H1 (cell line): ENCODE results near the gene CCK. TPM values are rescaled to one million over a fixed set of nuclear protein-coding genes. Genes with fewer than 3 reads are reported as not detected.

Experiments
- CTCF ChIA-PET: fragments of 300-600 bp; sonication (Branson Sonifier 250); formaldehyde crosslinking; loops from one replicate; lab custom pipeline; 2021; ENCODE audit not compliant: partially characterized antibody; lab: Charles Lee
- POLR2A ChIA-PET: fragments of 300-600 bp; sonication (Branson Sonifier 250); formaldehyde crosslinking; loops from one replicate; lab custom pipeline; 2021; ENCODE audit warnings: inconsistent platforms; ENCODE audit not compliant: partially characterized antibody; lab: Charles Lee
- DNase-seq, 2 experiments: peaks; one replicate each; pipeline versions ENCODE4 v3.0.0 to v3.0.0-alpha.2; 2010 to 2022; ENCODE audit warnings: low spot score in 2 of 2, low read depth in 1 of 2, mixed read lengths in 1 of 2
- FAIRE-seq: peaks from 2 replicates; lab custom pipeline; 2011; peaks lifted over from hg19 to GRCh38; lab: Jason Lieb, UNC
- H2AFZ ChIP-seq: 2 replicates; pipeline ENCODE4 v1.8.1; 2012; ENCODE audit warnings: low read length, inconsistent platforms
- H2AK5ac ChIP-seq: 2 replicates; pipeline ENCODE4 v1.6.1; 2013; ENCODE audit warnings: low read depth, low read length
- H2BK120ac ChIP-seq: replicated peaks from 2 replicates; pipeline ENCODE3; 2013; ENCODE audit warnings: low read depth, low read length, inconsistent platforms
- H2BK12ac ChIP-seq: 2 replicates; pipeline ENCODE4 v1.6.1; 2013; ENCODE audit warnings: low read depth, low read length
- H2BK15ac ChIP-seq: 2 replicates; pipeline ENCODE4 v1.6.1; 2013; ENCODE audit warnings: low read length
- H2BK20ac ChIP-seq: 2 replicates; pipeline ENCODE4 v1.6.1; 2013; ENCODE audit warnings: low read length
- H2BK5ac ChIP-seq: 2 replicates; pipeline ENCODE4 v1.6.1; 2013; ENCODE audit warnings: low read depth, low read length
- H3K14ac ChIP-seq: 2 replicates; pipeline ENCODE4 v1.6.1; 2013; ENCODE audit warnings: inconsistent platforms; ENCODE audit not compliant: insufficient read length
- H3K18ac ChIP-seq: 2 replicates; pipeline ENCODE4 v1.6.1; 2013; ENCODE audit warnings: low read length; ENCODE audit errors: extremely low read depth
- H3K23ac ChIP-seq: 2 replicates; pipeline ENCODE4 v1.6.1; 2013; ENCODE audit warnings: inconsistent platforms; ENCODE audit not compliant: insufficient read length
- H3K23me2 ChIP-seq: 2 replicates; pipeline ENCODE4 v1.6.1; 2013; ENCODE audit warnings: low read depth, low read length
- H3K27ac ChIP-seq: 2 replicates; pipeline ENCODE4 v1.6.1; 2011; ENCODE audit warnings: low read depth, low read length, inconsistent platforms
- H3K27me3 ChIP-seq, 4 experiments: replicated peaks in 1 of 4; 1 replicate in 1 of 4; 2 replicates in 3 of 4; pipeline versions ENCODE4 v1.6.1 to v1.8.1; 2011 to 2013; ENCODE audit warnings: low read length in 3 of 4, mild to moderate bottlenecking in 3 of 4, inconsistent platforms in 2 of 4, mixed read lengths in 2 of 4, moderate library complexity in 1 of 4; ENCODE audit not compliant: control insufficient read depth in 3 of 4, insufficient read depth in 3 of 4; ENCODE audit errors: extremely low read depth in 1 of 4
- H3K36me3 ChIP-seq, 4 experiments: 2 replicates each; pipeline versions ENCODE4 v1.6.1 to v1.8.1; 2011 to 2013; ENCODE audit warnings: mild to moderate bottlenecking in 4 of 4, low read length in 3 of 4, moderate library complexity in 2 of 4, control low read depth in 1 of 4, inconsistent platforms in 1 of 4; ENCODE audit not compliant: insufficient read depth in 4 of 4, control insufficient read depth in 2 of 4
- H3K4ac ChIP-seq: replicated peaks from 2 replicates; pipeline ENCODE3; 2013; ENCODE audit warnings: low read length, low read depth, mixed read lengths, inconsistent platforms; ENCODE audit not compliant: insufficient read length
- H3K4me1 ChIP-seq, 4 experiments: replicated peaks in 1 of 4; 1 replicate in 1 of 4; 2 replicates in 3 of 4; pipeline versions ENCODE4 v1.6.1 to v1.8.1; 2011 to 2013; ENCODE audit warnings: low read length in 3 of 4, inconsistent platforms in 2 of 4, mixed read lengths in 1 of 4; ENCODE audit not compliant: insufficient read depth in 4 of 4, control insufficient read depth in 3 of 4
- H3K4me2 ChIP-seq, 2 experiments: 2 replicates each; pipeline versions ENCODE4 v1.6.1 to v1.8.1; 2011 to 2013; ENCODE audit warnings: low read depth in 2 of 2, low read length in 2 of 2, control low read depth in 1 of 2, inconsistent platforms in 1 of 2, mild to moderate bottlenecking in 1 of 2; ENCODE audit not compliant: insufficient read depth in 1 of 2
- H3K4me3 ChIP-seq, 4 experiments: fragments of 200-600, 300-600 bp in 1 of 4; sonication (generic), shearing (Covaris generic), sonication (Bioruptor Twin) in 1 of 4; 2 replicates each; pipeline versions ENCODE4 v1.5.1 to v1.8.1; 2011 to 2016; ENCODE audit warnings: low read length in 4 of 4, low read depth in 3 of 4, control low read depth in 2 of 4, inconsistent platforms in 2 of 4, mild to moderate bottlenecking in 2 of 4, mixed read lengths in 1 of 4, moderate library complexity in 1 of 4; ENCODE audit not compliant: insufficient read depth in 2 of 4; ENCODE audit errors: extremely low read depth in 1 of 4
- H3K56ac ChIP-seq: replicated peaks from 2 replicates; pipeline ENCODE3; 2013; ENCODE audit warnings: low read depth, mild to moderate bottlenecking, mixed read lengths, low read length, inconsistent platforms; ENCODE audit not compliant: insufficient read length
- H3K79me1 ChIP-seq: 2 replicates; pipeline ENCODE4 v1.6.1; 2013; ENCODE audit warnings: low read depth, low read length, control low read depth
- H3K79me2 ChIP-seq, 2 experiments: 2 replicates each; pipeline versions ENCODE4 v1.6.1 to v1.8.1; 2012 to 2013; ENCODE audit warnings: low read length in 2 of 2, mild to moderate bottlenecking in 2 of 2, inconsistent platforms in 1 of 2; ENCODE audit not compliant: insufficient read depth in 2 of 2, control insufficient read depth in 1 of 2
- H3K9ac ChIP-seq, 4 experiments: replicated peaks in 1 of 4; 1 replicate in 1 of 4; 2 replicates in 3 of 4; pipeline versions ENCODE4 v1.6.1 to v1.8.1; 2011 to 2013; ENCODE audit warnings: low read depth in 3 of 4, low read length in 3 of 4, control low read depth in 2 of 4, mild to moderate bottlenecking in 2 of 4, moderate library complexity in 2 of 4, inconsistent platforms in 1 of 4; ENCODE audit errors: extremely low read depth in 1 of 4
- H3K9me3 ChIP-seq, 2 experiments: 2 replicates each; pipeline versions ENCODE4 v1.6.1 to v1.8.1; 2012 to 2013; ENCODE audit warnings: mild to moderate bottlenecking in 2 of 2, moderate library complexity in 2 of 2, control low read depth in 1 of 2, inconsistent platforms in 1 of 2, low read depth in 1 of 2, low read length in 1 of 2, mixed read lengths in 1 of 2; ENCODE audit not compliant: insufficient read depth in 2 of 2
- H4K20me1 ChIP-seq, 2 experiments: replicated peaks in 1 of 2; 2 replicates each; pipeline versions ENCODE3 to v1.8.1; 2011 to 2013; ENCODE audit warnings: inconsistent platforms in 2 of 2, low read length in 2 of 2, mild to moderate bottlenecking in 1 of 2; ENCODE audit not compliant: insufficient read depth in 2 of 2, control insufficient read depth in 1 of 2
- H4K5ac ChIP-seq: 2 replicates; pipeline ENCODE4 v1.6.1; 2013; ENCODE audit warnings: low read length, low read depth, mixed read lengths, inconsistent platforms; ENCODE audit not compliant: insufficient read length
- H4K8ac ChIP-seq: 2 replicates; pipeline ENCODE4 v1.8.0; 2013; ENCODE audit warnings: mild to moderate bottlenecking, moderate library complexity, low read length, inconsistent platforms; ENCODE audit not compliant: insufficient read depth; ENCODE audit errors: extremely low read depth
- H4K91ac ChIP-seq: replicated peaks from 2 replicates; pipeline ENCODE3; 2013; ENCODE audit warnings: low read length, mixed read lengths, inconsistent platforms; ENCODE audit not compliant: insufficient read length
- CTBP2 ChIP-seq: IDR thresholded peaks from 2 replicates; pipeline ENCODE4 v1.7.0; 2011; ENCODE audit warnings: borderline replicate concordance, mild to moderate bottlenecking, moderate library complexity, mixed read lengths, low read length; ENCODE audit not compliant: insufficient read depth, insufficient read length
- MAFK ChIP-seq: IDR thresholded peaks from 2 replicates; pipeline ENCODE4 v1.6.1; 2012; ENCODE audit warnings: low read depth, mild to moderate bottlenecking, improper control_type of control experiment, low read length
- POU5F1 ChIP-seq: IDR thresholded peaks from 2 replicates; pipeline ENCODE4 v1.6.1; 2011; ENCODE audit warnings: low read depth, mild to moderate bottlenecking, low read length, moderate library complexity
- RXRA ChIP-seq: IDR thresholded peaks from 2 replicates; pipeline ENCODE4 v1.6.1; 2011; ENCODE audit warnings: low read depth, mild to moderate bottlenecking, low read length, moderate library complexity; ENCODE audit not compliant: insufficient read depth
- SIN3A ChIP-seq, 2 experiments: IDR thresholded peaks in 1 of 2; conservative IDR thresholded peaks in 1 of 2; 2 replicates each; pipeline ENCODE4 v1.6.1; 2011 to 2012; ENCODE audit warnings: low read length in 2 of 2, improper control_type of control experiment in 1 of 2, low read depth in 1 of 2, mild to moderate bottlenecking in 1 of 2
- SIRT6 ChIP-seq: IDR thresholded peaks from one replicate; pipeline ENCODE4 v1.7.1; 2012; ENCODE audit warnings: low read length, inconsistent platforms
- YY1 ChIP-seq: IDR thresholded peaks from 2 replicates; pipeline ENCODE4 v1.6.1; 2011; ENCODE audit warnings: low read depth, mild to moderate bottlenecking, low read length
- WGBS, 2 experiments: shearing (Covaris generic) in 1 of 2; methylation state at CpG; one replicate each; pipeline versions ENCODE4 v1.1.6 to v1.1.7; 2013 to 2015; ENCODE audit warnings: low lambda C conversion rate in 2 of 2, mixed read lengths in 2 of 2, inconsistent platforms in 1 of 2, low coverage in 1 of 2, missing lambda C conversion rate in 1 of 2; ENCODE audit not compliant: insufficient replicate concordance in 2 of 2, insufficient coverage in 1 of 2, insufficient read length in 1 of 2; ENCODE audit errors: extremely low coverage in 1 of 2, missing lambda C conversion rate in 1 of 2; 5-methylcytosine and 5-hydroxymethylcytosine counted together
- polyA plus RNA-seq, 7 experiments: library from polyadenylated mRNA; depleted of rRNA in 3 of 7; stranded (reverse) in 5 of 7; unstranded in 2 of 7; fragments of >200 nt in 5 of 7; fragments of 200-250 nt in 2 of 7; gene quantifications; 1 replicate in 5 of 7; 2 replicates in 1 of 7; 4 replicates in 1 of 7; pipeline versions ENCODE4 v1.2.1 to v1.2.3, GENCODE V29; 2011 to 2013; ENCODE audit warnings: missing spikeins in 2 of 7, mixed read lengths in 2 of 7
- total RNA-seq: library from RNA; stranded (reverse); fragmentation: NEBNext Ultra II Directional; extraction: Animal tissue kit (Norgen Biotek cat#: 25700); gene quantifications from 2 replicates; pipeline ENCODE4 v1.2.1, GENCODE V29; 2021
- TF ChIP-seq, protein P1 (sequence below): IDR thresholded peaks from 2 replicates; pipeline ENCODE4 v1.6.1; 2011; ENCODE audit warnings: low read depth, mild to moderate bottlenecking, low read length; ENCODE audit not compliant: insufficient read depth

Gene CCK
- total and polyA plus RNA-seq, 2 of the 8 experiments (the other 6 are each of a cell fraction or from before 2014, with no cell fraction given): 0.99 to 2.8 TPM

- Histone ChIP-seq H3K9me3 (no peaks in the 10 kb centered on the region), H3K23me2 (no peaks in the 10 kb centered on the region), H3K14ac (no peak overlapping the region), H2BK120ac (no peak overlapping the region), H3K4me3 (no peak overlapping the region), H2BK12ac (no peak overlapping the region), H2BK5ac (no peak overlapping the region), H2BK15ac (no peak overlapping the region), H2BK20ac (no peak overlapping the region), H3K4me2 (no peak overlapping the region), H2AK5ac (no peak overlapping the region), H3K79me2 (no peaks in the 10 kb centered on the region), H3K4me1 (no peaks in the 10 kb centered on the region), H3K4ac (no peak overlapping the region), H3K79me1 (no peaks in the 10 kb centered on the region; the same call in 1 of the 2 replicates), H3K27me3 (no peaks in the 10 kb centered on the region), H3K23ac (no peak overlapping the region), H3K18ac (no peak overlapping the region), H4K20me1 (peaks cover 0 to 2% of the 10 kb centered on the region in 2 experiments), H4K91ac (no peak overlapping the region), H3K56ac (no peak overlapping the region), H3K9ac (peak overlapping the region in 1 of 4 experiments; percentile 15; a peak in 1 of 7 replicates), H2AFZ (no peak overlapping the region), H4K5ac (no peak overlapping the region), H4K8ac (0 out of 2 replicates have a peak overlapping the region, but pooled peaks have one; percentile 42), H3K36me3 (peaks cover 0 to 18% (median 12%) of the 10 kb centered on the region in 4 experiments; a peak in 5 of 8 replicates), H3K27ac (no peak overlapping the region)
- DNase-seq (peak in 1 of 2 experiments; percentile 27), FAIRE-seq (no peak)
- POLR2A ChIA-PET: interaction anchor here (1.3 kb wide), 1 partner anchor 19 kb away, joined by 3 read pairs; no protein-coding TSS in a partner anchor
- WGBS, 2 experiments: 95% methylated on average over 17 of the region's 17 CpGs; no CpG with 5 or more reads in 1 of the 2 experiments
- CTCF ChIA-PET: interaction anchor here (0.8 to 4.5 kb wide), 4 partner anchors 9 to 103 kb away, joined by 3 to 20 read pairs (median 13); no protein-coding TSS in a partner anchor
- TF ChIP-seq RXRA (no peak), MAFK (no peak), YY1 (no peak), SIN3A (conservative IDR thresholded peaks at IDR 0.05 in 1 of 2, IDR thresholded peaks at IDR 0.05 in 1 of 2; ENCODE audit: low read depth in 1 of 2, low read length in 2 of 2) (no peak), POU5F1 (no peak), SIRT6 (no peak), CTBP2 (no peak)
- TF ChIP-seq, protein P1, sequence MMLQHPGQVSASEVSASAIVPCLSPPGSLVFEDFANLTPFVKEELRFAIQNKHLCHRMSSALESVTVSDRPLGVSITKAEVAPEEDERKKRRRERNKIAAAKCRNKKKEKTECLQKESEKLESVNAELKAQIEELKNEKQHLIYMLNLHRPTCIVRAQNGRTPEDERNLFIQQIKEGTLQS: no peak
Measured at GRCh38 chr3:42220436-42221121, 45.4 kb downstream of the CCK start.
